ENCODE data around the gene LDB2. TPM values are rescaled to one million over a fixed set of nuclear protein-coding genes. Genes with fewer than 3 reads are reported as not detected.

LDB2 gene
- total RNA-seq, 1 donor from 2014 or later = 363 TPM

- no peak for DNase-seq (ENCODE audit: low read depth in 2 of 2)
Observed at GRCh38 chr4:16722416-16722815, 176.0 kb downstream of the LDB2 start.

GRCh38 chr4:16721613-16722291 is 176.7 kb downstream of the LDB2 start:
- peak in 1 of 2 donors; percentile 51 for DNase-seq (ENCODE audit: low read depth in 2 of 2)

- no peak for DNase-seq (ENCODE audit: low read depth in 2 of 2)
Observed at GRCh38 chr4:16720761-16721160, 177.7 kb downstream of the LDB2 start.

GRCh38 chr4:16717266-16717970 is 181.0 kb downstream of the LDB2 start:
- no peak for DNase-seq (ENCODE audit: low read depth in 2 of 2)

GRCh38 chr4:16715482-16715881 is 183.0 kb downstream of the LDB2 start:
- no peak for DNase-seq (ENCODE audit: low read depth in 2 of 2)

DNA sequence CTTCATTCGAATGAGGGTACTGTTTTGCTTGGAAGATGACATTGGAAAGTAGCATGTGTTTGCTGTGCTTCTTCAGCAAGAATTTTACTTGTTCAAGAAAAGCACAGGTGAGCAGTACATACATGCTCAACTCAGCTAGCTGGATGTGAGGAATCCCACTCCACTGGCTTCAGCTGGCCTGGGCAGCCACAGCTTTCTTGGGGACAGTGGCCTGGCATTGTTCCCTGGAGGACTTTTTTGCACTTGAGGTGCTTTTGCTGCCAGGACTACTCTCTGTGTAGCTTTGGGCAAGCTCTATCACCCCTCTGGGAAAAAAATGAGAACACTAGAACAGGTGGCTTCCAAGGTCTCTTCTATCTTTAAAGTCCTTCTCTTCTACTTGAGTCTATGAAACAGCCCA is 184.3 kb downstream of the LDB2 start:
- DNase-seq (ENCODE audit: low read depth in 2 of 2) = no peak

DNA sequence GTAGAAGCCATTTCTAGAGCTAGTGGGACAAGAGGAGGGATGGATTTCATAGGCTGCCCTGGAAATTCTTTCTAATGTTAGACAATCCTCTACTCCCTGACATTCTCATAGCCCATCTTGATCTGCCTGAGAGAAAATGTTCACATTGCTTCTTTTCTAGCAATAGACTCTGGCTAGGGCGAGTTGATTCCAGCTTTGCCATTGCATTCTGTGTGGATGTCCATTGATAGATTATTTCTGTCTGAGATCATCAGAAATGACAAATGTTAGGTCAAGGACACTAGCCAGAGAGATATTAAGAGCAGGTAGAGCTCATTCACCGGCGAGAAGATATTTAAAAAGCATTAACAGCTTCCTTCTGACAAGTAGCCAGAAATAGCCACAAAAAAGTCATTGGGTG is 184.7 kb downstream of the LDB2 start:
- no peak for DNase-seq (ENCODE audit: low read depth in 2 of 2)

GRCh38 chr4:16713271-16713670 is 185.2 kb downstream of the LDB2 start:
- peak; percentile 12 to 13 for DNase-seq (ENCODE audit: low read depth in 2 of 2)

- no peak for DNase-seq (ENCODE audit: low read depth in 2 of 2)
Observed at GRCh38 chr4:16710198-16710597, 188.2 kb downstream of the LDB2 start.

GRCh38 chr4:16707874-16708273 is 190.6 kb downstream of the LDB2 start:
- DNase-seq (ENCODE audit: low read depth in 2 of 2) = peak; percentile 59 to 90

GRCh38 chr4:16706251-16706650 is 192.2 kb downstream of the LDB2 start:
- DNase-seq (ENCODE audit: low read depth in 2 of 2) = peak in 1 of 2 donors; percentile 51

DNA sequence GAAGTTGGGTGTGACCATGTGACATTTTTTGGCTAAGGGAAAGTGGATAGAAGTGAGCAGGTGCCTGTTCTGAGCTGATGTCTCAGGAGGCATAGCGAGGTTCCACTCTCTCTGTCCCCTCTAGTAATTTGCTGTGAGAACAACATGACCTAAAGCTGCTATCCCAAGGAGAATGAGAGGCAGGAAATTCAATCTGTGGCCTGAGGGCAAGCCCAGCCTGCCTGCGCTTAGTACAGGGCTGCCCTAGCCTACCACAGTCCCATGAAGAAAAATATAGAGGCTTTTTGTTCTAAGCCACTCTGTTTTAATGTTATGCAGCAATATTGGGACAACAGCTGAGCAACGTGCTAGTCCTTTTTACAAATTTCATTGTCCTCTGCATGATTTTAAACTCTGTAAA is 193.1 kb downstream of the LDB2 start:
- no peak for DNase-seq (ENCODE audit: low read depth in 2 of 2)

DNA sequence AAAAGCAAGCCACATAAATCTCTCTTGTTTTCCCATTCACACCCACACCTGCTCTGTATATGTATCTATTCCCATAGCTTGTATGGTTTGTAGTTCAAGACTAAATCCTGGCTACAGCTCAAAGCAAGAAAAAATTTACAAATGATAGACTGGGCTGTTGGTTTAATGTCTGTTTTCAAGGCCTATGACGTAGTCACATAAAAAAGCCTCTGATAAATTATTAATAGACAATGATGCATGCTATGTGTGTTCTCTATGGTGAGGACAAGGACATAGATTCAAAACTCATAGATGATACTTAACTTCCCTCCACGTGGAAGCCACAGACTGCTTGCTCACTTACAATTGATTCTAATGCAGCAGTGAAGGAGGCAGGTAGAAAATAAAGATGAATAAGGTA is 194.0 kb downstream of the LDB2 start:
- no peak for DNase-seq (ENCODE audit: low read depth in 2 of 2)

- no peak for DNase-seq (ENCODE audit: low read depth in 2 of 2)
Observed at GRCh38 chr4:16695896-16696295, 202.5 kb downstream of the LDB2 start.

GRCh38 chr4:16694884-16695276 is 203.6 kb downstream of the LDB2 start:
- DNase-seq (ENCODE audit: low read depth in 2 of 2) = no peak

DNA sequence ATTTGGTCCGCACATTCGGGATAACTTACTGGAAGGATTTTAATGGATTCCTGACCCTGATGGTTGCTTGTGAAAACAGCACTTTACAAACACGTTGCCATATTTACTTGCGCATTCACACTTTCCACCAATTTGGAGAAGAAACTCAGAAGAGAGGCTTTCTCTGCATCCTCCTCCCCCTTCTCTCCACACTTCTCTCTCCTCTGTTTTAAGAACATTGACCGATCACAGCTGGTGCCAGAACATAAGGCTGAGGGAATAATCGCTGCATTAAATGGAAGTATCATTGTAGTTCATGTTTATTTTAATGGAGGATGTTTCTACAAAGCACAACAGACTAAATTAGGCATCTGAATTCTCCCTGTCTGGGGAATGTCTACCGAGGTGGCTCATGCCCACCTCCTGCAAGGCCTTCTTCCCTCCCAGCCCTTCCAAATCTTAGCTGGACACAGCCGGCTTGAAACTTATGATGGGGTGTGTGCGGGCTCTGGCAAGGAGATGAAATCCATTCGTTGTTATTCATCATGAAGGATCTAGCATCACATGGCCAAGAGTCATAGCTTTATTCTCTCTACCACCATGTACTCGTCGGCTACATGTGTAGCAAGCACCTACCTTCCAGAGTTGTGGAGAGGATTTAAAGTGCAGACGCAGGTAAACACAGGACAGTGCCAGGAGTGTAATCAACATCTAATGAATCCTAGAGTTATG is 204.1 kb downstream of the LDB2 start:
- DNase-seq (ENCODE audit: low read depth in 2 of 2) = no peak

DNA sequence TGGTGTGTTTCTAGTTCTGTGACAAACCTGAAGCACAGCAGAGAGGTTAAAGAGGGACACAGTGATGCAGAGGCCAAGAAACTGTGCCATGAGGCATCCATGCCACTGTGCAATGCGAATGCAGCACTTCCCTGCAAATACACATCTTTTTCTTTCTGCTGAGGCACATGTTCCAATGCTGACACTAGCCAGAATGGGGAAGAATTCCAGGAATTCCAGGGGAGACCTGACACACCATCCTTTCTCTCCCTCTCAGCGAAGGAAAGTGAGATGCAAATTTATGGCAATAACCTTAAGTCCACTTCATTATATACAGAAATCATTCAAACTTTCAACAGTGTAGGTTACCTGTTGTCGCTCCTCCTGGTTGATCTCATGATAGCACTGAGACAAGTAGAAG is 204.8 kb downstream of the LDB2 start:
- DNase-seq (ENCODE audit: low read depth in 2 of 2) = no peak

GRCh38 chr4:16692961-16693506 is 205.4 kb downstream of the LDB2 start:
- DNase-seq (ENCODE audit: low read depth in 2 of 2) = no peak

GRCh38 chr4:16692524-16692923 is 205.9 kb downstream of the LDB2 start:
- no peak for DNase-seq (ENCODE audit: low read depth in 2 of 2)

DNA sequence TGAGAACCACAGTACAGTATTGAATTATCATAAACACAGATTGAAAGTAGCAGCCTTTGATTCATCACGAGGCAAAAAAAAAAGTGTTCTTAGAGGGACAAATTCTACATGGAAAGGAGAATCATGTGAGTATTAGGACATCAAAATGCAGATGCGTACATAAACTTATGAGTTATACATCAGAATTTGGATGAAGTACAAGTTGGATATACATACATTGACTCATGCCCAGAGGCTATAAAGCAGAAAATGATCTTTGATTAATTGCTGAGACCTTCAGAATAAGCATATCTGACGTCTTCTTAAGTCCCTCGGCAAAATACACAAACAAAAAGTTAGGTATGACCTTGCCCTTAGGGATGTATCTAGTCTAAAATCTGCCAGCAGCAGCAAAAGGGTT is 206.4 kb downstream of the LDB2 start:
- no peak for DNase-seq (ENCODE audit: low read depth in 2 of 2)

GRCh38 chr4:16691450-16691849 is 207.0 kb downstream of the LDB2 start:
- DNase-seq (ENCODE audit: low read depth in 2 of 2) = no peak

DNA sequence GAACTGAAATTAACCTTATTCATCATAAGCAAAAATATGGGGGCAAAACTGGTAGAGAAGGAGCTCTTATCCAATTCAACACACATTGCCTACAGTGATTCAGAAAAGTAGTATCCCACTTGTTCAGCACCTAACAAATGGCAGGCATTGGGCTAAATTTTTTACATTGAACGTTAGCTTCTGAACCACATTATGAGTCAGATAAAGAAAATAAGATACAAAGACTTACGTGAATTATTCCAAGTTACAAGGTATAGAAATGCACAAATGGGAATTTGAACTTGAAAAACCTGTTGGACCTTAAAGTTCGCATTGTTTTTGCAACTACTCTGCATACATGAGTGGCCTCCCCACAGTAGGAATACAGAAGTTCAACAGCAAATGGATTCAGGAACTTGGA is 210.6 kb downstream of the LDB2 start:
- no peak for DNase-seq (ENCODE audit: low read depth in 2 of 2)
